ENCODE measurements around the gene TBX5. TPM values are rescaled to one million over a fixed set of nuclear protein-coding genes. Genes with fewer than 3 reads are reported as not detected.

Gene TBX5
- total RNA-seq, 1 donor, result not detected

DNA sequence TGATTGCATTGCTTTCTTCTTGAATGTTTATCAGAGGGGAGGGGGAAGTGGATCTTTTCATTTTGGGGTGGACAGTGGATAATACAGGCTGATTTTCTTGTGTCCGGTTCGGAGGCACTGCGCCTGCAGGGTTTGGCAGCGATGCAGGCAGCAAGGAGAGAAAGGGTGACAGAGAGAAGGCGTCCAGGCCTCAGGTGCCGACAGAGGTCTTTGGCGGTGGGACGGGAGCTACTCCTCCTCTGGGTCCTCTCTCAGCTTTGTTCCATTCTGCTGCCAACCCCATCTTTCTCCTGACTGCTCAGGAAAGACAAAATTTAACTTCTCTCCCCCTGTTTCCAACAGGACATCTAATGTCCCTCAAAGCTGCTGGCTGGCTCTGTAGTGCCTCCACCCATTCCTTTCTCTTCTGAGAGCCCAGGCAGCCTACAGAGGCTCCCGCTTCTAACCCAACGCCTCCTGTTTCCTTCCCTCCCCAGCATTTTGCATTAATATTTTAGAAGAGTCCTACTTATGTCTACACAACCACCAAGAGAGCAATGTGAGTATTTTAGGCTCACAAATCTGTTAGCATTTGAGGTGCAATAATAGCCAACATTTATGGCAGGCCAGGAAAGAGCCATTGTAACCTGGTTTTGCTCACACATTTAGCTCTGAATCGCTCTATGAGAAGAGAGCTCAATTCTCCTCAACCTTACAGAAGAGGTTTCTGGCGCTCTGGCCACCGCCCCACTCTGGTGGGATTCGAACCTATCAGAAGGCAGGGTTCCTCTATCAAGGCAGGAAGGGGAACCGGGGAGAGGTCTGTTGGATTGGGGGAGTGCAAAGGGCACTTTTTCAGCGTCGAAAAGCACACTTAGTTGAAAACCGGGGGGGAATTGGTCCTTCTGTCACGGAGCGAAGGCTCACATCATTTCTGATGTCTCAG, 7.1 kb upstream of the TBX5 start:
- H3K4me3 ChIP-seq (ENCODE audit: low read length), result no peak overlapping the region
- peaks cover 84% of the 10 kb centered on the region for H3K27me3 ChIP-seq (ENCODE audit: insufficient read depth, low read length)
- no peaks in the 10 kb centered on the region for H3K4me1 ChIP-seq (ENCODE audit: insufficient read depth, low read length)
- no peaks in the 10 kb centered on the region for H3K9me3 ChIP-seq (ENCODE audit: low read depth, low read length)

DNA sequence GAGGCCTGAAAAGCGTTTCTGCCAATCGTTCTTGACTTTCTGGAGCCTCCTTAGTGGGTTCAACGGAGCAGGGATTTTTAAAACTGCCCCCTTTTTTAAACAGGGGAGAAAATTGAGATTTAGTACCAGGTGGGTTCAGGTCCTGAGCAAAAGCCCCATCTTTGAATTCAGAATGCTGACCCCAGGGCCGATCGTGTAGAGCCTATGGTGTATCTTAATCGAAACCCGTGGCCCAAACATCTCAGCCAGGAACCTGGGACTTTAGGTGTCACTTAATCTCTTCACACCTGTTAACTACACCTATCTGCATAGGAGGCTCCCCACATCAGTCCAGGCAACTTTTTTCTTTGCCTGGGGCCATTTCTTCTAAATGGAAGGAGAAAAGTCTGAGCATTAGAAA, 6.4 kb upstream of the TBX5 start:
- Histone ChIP-seq H3K9me3 (ENCODE audit: low read depth, low read length) (no peaks in the 10 kb centered on the region), H3K4me1 (ENCODE audit: insufficient read depth, low read length) (no peaks in the 10 kb centered on the region), H3K4me3 (ENCODE audit: low read length) (no peak overlapping the region), H3K27me3 (ENCODE audit: insufficient read depth, low read length) (peaks cover 90% of the 10 kb centered on the region)

DNA sequence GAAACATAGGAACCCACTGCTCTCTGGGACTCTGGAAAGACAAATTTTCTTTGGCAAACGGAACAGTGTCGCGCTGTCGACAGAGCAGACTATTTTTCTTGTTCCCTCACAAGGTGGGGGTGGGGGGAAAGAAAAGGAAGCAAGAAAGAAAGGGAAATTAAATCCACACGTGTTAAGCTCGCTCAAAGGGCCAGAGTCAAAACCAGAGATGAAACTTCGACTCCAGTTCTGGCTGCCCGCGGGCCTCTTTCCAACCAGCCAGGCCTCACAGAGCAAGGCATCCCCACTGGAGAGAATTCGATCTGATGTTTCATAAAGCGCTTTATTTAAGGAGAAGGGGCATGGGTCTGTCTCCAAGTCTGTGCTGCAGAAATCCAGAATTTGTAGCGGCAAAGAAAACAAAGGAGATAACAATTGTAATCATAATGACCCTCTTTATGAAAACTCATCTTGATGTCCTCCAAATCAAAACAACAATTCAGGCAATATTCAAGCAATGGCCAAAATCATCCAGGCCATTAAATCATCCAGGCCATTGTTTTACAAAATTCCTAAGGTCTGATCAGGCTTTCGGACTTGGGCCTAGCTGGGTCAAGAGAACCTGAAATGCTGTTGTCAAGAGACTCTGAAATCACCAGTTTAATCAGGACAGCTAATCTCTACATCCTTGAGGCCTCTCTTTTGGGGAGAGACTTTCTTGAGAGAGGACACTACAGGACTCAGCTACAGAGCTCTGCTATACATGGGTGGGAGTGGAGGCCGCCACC, 5.3 kb upstream of the TBX5 start:
- peaks cover 99% of the 10 kb centered on the region for H3K27me3 ChIP-seq (ENCODE audit: insufficient read depth, low read length)
- no peaks in the 10 kb centered on the region for H3K9me3 ChIP-seq (ENCODE audit: low read depth, low read length)
- no peaks in the 10 kb centered on the region for H3K4me1 ChIP-seq (ENCODE audit: insufficient read depth, low read length)
- H3K4me3 ChIP-seq (ENCODE audit: low read length), result no peak overlapping the region

DNA sequence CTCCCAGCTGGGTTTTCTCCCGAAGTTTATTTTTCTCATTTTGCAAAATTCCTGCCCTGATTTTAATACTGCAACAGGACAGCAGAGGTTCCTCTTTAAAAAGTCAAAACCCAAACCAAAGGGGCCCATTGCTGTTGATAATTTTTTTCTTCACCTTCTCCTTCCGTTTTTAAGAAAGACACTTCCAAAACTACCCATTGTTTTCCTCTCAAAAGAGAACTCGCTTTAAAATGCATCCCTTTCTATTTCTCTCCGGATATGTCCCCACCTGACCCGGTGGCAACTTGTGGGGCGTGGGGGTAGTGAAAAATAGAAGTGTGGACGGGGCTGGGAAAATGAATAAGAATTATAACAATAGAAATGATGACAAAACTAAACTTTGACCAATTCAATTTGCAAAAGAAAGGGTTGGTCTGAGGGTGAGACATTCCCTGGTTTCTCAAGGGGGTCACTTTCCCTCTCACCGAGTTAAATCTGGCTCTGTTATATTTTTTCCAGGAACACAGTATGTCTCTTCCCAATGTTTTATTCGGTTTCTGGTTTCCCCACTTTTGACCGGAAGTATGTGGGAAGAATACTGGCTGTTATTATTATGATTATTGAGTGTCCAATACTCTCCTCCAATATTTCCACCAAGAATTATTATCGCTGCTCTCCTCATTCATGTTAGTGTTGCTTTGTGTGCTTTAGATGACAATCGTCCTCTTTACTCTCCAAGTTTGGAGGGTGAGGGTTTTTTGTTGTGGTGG, 4.1 kb upstream of the TBX5 start:
- Histone ChIP-seq H3K9me3 (ENCODE audit: low read depth, low read length) (no peaks in the 10 kb centered on the region), H3K4me1 (ENCODE audit: insufficient read depth, low read length) (no peaks in the 10 kb centered on the region), H3K27me3 (ENCODE audit: insufficient read depth, low read length) (peaks cover 97% of the 10 kb centered on the region), H3K4me3 (ENCODE audit: low read length) (no peak overlapping the region)

DNA sequence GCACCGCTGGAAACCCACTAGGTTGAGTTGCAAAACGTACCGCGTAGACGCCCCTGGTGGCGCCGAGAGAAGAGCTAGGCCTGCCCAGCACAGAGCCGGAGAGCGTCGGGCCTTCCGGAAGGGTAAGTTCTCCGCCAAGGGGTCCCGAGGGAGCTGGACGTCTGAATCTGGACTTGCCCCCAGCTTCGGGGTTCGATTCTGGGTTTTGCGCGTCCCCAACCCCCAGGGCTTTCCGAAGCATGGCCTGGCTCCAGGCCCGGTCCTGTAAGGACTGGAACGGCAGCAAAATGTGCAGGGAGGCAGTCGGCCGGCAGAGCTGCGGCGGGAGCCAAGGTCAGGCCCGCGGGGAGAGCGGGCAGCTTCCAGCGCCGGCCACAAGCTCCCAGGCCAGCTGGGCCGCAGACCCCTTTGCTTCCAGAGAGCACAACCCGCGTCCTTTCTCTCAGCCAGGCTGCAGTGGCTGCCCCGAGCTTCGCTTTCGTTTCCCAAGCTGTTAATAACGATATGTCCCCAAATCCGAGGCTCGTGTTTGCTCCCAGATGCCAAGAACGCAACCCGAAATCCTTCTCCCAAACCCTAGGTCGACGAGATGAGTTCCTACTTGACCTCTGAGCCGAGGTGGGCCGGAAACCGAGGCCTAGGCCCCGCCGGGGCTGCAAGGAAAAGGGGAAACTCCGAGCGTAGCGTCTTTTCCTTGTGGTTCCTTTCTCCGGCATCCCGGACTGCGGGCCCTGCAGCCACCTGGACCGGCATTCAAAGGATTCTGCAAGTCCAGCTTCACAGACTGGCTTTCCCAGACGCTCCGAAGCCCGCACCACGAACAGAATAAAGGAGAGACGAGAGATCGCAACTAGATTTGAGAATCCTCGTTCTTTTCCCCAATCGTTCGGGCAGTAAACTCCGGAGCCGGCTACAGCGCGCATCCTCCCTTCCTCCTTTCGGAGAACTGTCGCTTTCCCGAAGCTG, 3.2 kb upstream of the TBX5 start:
- no peak overlapping the region for H3K4me3 ChIP-seq (ENCODE audit: low read length)
- H3K9me3 ChIP-seq (ENCODE audit: low read depth, low read length), result no peaks in the 10 kb centered on the region
- H3K27me3 ChIP-seq (ENCODE audit: insufficient read depth, low read length), result peaks cover 97% of the 10 kb centered on the region
- H3K4me1 ChIP-seq (ENCODE audit: insufficient read depth, low read length), result no peaks in the 10 kb centered on the region

DNA sequence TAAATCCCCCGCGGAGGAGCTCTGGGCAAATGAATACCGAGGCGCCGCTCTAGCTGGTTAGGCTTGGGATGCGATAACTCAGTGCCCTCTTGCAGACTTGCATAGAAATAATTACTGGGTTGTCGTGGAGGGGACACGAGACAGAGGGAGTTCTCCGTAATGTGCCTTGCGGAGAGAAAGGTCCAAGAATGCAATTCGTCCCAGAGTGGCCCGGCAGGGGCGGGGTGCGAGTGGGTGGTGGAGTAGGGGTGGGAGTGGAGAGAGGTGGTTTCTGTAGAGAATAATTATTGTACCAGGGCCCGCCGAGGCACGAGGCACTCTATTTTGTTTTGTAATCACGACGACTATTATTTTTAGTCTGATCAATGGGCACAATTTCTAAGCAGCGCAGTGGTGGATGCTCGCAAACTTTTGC, 2.5 kb upstream of the TBX5 start:
- H3K27me3 ChIP-seq (ENCODE audit: insufficient read depth, low read length), result peaks cover 97% of the 10 kb centered on the region

DNA sequence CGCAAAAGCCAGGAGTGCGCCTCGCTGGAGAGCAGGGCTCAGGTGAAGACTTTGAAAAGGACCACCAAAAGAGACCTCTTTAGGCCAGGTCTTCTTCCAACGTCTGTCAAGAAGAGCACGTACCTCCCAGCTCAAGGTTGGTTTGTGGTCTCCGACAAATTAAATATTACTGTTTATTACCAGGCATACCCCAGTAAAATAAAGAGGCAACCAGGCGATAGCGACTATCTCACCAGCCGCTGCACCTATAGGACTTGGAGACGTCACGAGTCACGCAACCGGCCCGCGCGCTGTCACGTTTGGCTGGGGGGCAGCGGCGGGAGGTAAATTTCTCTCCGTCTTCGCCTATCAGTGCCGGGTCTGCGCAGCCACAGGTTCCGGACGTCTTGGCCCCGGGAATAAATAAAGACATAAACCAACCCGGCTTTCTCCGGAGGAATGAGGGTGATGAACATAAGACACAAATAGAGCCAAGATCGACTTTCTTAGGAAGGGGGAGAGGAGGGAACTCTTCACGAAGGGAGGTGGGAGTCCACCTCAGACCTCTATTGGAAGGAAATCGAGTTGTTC, 2.0 kb upstream of the TBX5 start:
- H3K4me1 ChIP-seq (ENCODE audit: insufficient read depth, low read length), result no peaks in the 10 kb centered on the region
- H3K4me3 ChIP-seq (ENCODE audit: low read length), result no peak overlapping the region
- H3K27me3 ChIP-seq (ENCODE audit: insufficient read depth, low read length), result peaks cover 97% of the 10 kb centered on the region
- no peaks in the 10 kb centered on the region for H3K9me3 ChIP-seq (ENCODE audit: low read depth, low read length)

More for the DNA sequence above, 2.5 kb upstream of the TBX5 start:
- H3K4me1 ChIP-seq (ENCODE audit: insufficient read depth, low read length), result no peaks in the 10 kb centered on the region
- no peaks in the 10 kb centered on the region for H3K9me3 ChIP-seq (ENCODE audit: low read depth, low read length)
- H3K4me3 ChIP-seq (ENCODE audit: low read length), result no peak overlapping the region

DNA sequence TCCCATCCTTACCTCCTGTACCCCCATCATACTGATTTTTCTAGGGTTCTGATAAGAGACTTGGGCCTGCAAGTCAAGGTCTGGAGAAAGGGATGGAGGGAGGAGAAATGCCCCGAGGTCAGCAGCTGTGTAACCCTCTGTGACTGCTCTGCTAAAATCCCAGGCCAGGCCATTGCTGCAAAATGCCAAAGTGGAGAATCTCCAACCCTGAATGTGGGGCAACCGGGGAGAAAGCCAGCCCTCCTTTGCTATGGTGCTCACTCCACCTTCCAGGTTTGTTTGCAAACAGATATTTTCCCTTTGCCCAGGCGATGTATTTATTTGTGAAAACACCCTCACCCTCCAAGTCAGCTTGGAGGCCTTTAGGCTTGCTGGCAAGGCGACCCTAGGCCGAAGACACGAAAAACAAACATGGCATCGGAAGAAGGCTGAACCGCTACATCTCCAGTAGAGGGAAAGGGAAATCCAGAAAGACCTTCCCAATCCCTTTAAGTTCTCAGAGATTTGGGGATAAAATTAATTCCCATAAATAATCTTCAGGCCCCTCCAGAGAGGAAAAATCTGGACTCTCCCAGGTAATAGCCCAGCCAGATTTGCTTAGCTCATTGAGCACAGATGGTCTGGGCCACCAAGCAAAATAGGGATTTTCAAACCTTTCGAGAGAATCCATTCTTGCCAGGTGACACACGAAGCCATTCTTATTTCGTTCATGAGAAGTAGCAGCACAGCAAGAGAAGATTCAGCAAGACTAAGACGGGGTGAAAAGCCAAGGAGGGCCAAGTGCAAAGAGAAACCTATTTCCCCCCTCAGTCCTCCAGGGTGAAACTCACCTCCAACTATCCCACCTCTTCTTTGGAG, 1.3 kb upstream of the TBX5 start:
- Histone ChIP-seq H3K9me3 (ENCODE audit: low read depth, low read length) (no peaks in the 10 kb centered on the region), H3K4me1 (ENCODE audit: insufficient read depth, low read length) (no peaks in the 10 kb centered on the region), H3K27me3 (ENCODE audit: insufficient read depth, low read length) (peaks cover 98% of the 10 kb centered on the region), H3K4me3 (ENCODE audit: low read length) (no peak overlapping the region)

DNA sequence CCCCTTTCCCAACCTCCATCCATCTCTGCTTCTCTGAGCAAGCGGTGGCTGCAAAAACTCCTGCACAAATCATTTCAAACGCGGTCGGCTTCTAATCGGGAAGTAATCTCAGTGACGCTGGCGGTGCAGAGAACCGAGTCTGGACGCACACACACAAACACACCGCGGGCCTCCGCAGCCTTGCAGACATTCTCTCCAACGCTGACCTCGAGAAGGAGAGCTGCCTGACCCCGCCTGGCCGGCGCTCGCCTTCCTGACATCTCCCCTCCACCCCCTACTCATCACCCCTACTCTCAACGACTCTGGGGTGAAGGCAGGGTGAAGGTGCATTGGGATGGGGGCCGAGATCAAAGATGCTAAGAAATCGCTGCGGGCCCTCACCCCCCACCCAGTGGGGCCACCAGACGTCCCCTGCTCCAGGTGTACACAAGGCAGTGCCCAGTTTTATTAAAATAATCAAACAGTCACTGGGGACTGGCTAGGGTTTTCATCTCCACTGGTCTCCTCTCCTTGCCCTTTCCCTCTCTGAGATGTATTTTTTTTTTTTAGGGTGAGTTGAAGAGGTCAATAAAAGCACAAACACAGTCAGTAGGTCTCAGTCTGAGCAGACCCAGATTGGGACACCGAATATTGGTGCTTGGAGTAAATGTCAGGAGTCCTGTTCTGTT, 506 bp upstream of the TBX5 start:
- no peaks in the 10 kb centered on the region for H3K4me1 ChIP-seq (ENCODE audit: insufficient read depth, low read length)
- H3K9me3 ChIP-seq (ENCODE audit: low read depth, low read length), result no peaks in the 10 kb centered on the region
- peaks cover 98% of the 10 kb centered on the region for H3K27me3 ChIP-seq (ENCODE audit: insufficient read depth, low read length)
- H3K4me3 ChIP-seq (ENCODE audit: low read length), result no peak overlapping the region

DNA sequence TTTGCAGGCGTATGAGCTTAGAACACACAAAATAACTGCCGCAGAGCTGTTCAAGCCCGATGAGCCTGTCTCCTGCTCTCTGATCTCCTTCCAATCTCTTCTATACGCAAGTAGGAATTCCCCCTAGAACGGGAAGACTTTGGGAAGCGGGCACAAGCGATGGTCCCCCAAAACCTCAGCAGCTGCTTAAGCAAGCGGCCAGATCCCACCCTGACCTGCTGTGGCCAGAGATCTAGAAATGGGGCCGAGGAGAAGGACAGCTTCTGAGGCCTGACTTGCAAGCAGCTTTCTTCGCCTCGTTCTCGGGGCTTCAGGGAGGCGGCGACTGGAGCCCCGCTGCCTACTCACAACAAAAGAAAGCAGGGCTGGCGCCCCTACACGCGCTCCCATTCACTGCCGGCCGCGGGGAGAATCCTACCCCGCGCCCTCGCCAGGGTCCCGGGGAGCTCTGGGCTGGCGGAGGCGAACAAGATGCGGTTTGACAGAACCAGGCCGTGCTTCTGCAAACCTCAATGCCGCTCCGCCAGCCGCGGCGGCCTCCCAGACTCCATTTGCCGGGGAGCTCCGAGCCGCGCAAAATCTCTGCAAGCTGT, 922 bp downstream of the TBX5 start:
- Histone ChIP-seq H3K4me1 (ENCODE audit: insufficient read depth, low read length) (no peaks in the 10 kb centered on the region), H3K27me3 (ENCODE audit: insufficient read depth, low read length) (peaks cover 98% of the 10 kb centered on the region), H3K4me3 (ENCODE audit: low read length) (no peak overlapping the region), H3K9me3 (ENCODE audit: low read depth, low read length) (no peaks in the 10 kb centered on the region)

DNA sequence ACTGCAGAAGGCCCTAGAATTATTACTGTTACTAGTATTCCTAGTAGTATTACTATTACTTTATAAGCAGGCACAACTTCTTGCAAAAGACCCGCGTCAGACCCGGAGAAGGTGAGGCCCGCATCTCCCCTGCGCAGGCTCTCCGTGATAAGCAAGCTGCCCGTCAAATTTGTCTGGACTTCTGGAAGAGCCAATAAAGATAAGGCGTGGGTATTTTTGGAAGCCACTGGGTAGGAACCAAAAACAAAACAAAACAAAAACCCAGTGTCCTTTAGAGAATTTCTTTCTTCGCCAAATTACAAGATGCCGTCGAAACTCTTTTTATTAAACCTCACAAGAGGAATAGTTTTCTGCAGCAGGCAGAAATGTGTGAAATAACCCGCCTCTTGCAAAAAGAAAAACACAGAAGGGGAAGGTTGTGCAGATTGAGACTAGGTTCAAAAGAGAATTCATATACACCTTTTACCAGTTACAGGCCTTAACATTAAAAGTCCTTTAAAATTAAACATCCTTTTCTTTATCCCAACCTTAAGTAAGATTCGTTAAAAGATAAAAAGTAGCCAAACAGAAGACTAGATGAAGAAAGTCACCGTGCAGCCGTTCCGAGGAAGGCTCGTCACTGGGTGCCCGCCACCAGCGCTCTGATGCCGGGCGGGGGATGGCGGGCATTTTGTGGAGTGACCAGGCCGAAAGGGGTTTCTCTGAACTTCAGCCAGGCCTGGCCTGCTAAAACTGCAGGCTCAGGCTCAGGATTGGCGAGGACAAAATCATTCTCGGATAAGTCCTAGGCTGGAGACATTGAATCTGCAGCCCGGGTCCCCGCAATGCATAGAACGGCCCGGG, 1.6 kb downstream of the TBX5 start:
- Histone ChIP-seq H3K27me3 (ENCODE audit: insufficient read depth, low read length) (peaks cover 98% of the 10 kb centered on the region), H3K4me3 (ENCODE audit: low read length) (no peak overlapping the region), H3K9me3 (ENCODE audit: low read depth, low read length) (no peaks in the 10 kb centered on the region), H3K4me1 (ENCODE audit: insufficient read depth, low read length) (no peaks in the 10 kb centered on the region)

DNA sequence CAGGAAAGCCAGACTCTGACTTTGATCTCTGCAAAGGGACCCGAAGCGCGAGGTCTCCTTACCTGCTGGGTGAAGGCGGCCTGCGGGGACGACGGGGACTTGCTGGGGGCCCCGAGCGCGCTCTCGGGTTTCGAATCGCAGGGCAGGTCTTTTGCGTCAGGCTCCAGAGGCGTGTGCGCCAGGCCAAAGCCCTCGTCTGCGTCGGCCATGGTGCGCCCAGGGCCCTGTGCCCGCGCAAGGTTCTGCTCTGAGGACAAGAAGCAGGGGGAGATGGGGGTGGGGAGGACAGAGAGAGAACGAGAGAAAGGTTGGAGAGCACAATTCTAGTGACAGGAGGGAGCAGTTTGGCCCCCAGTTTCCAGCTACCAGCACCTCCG, 2.3 kb downstream of the TBX5 start:
- H3K27me3 ChIP-seq (ENCODE audit: insufficient read depth, low read length), result peaks cover 98% of the 10 kb centered on the region
- no peaks in the 10 kb centered on the region for H3K9me3 ChIP-seq (ENCODE audit: low read depth, low read length)

More for the DNA sequence above, 2.3 kb downstream of the TBX5 start:
- Histone ChIP-seq H3K4me1 (ENCODE audit: insufficient read depth, low read length) (no peaks in the 10 kb centered on the region), H3K4me3 (ENCODE audit: low read length) (no peak overlapping the region)

Measured in mononuclear cell (primary cell).